LNCAP (cell line): ENCODE data around the gene ARL1.

Source experiments
- TF ChIP-seq, protein P1 (sequence below): fragments of 450-650 bp; IDR thresholded peaks from 2 replicates; pipeline ENCODE4 v1.5.1; 2017; ENCODE audit warnings: mild to moderate bottlenecking

ARL1 gene

GRCh38 chr12:101356794-101357193 lies 50.8 kb downstream of the ARL1 start:
- TF ChIP-seq, protein P1, sequence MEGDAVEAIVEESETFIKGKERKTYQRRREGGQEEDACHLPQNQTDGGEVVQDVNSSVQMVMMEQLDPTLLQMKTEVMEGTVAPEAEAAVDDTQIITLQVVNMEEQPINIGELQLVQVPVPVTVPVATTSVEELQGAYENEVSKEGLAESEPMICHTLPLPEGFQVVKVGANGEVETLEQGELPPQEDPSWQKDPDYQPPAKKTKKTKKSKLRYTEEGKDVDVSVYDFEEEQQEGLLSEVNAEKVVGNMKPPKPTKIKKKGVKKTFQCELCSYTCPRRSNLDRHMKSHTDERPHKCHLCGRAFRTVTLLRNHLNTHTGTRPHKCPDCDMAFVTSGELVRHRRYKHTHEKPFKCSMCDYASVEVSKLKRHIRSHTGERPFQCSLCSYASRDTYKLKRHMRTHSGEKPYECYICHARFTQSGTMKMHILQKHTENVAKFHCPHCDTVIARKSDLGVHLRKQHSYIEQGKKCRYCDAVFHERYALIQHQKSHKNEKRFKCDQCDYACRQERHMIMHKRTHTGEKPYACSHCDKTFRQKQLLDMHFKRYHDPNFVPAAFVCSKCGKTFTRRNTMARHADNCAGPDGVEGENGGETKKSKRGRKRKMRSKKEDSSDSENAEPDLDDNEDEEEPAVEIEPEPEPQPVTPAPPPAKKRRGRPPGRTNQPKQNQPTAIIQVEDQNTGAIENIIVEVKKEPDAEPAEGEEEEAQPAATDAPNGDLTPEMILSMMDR, result no peak

DNA sequence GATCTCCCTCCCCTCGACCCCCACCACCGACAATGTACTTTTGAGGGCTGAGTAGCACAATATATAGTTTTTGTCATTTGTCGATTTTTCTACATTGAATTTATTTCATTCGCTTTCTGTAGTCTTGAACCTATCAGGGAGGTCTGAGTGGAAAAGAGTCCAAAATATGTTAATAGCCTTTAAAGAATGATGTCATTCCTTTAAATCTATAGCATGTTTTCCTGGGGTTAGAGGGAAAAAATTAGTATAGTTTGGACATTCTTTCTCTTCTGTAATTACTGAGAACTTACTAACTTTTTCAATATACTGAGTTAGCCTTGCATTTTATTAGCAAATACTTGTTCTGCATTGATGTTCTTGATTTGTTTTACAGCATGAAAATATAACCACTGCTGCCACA lies 55.9 kb downstream of the ARL1 start:
- TF ChIP-seq, protein P1, result no peak

- TF ChIP-seq, protein P1, result no peak
Measured at GRCh38 chr12:101343893-101344292, 63.7 kb downstream of the ARL1 start.
